HG03442 (cell line): ENCODE measurements around the gene ZNF480.
A peak's percentile ranks its signal among the peaks of the same experiment; 100 is the strongest.
"Not testable (repeated sequence)": the region's sequence is repeated elsewhere in the genome, so short reads cannot be mapped to it uniquely, and the experiment has no call there.

Source experiments
- ATAC-seq: cut with Tn5 transposase; IDR thresholded peaks from one replicate; pipeline ENCODE4 v1.9.1; 2021; ENCODE audit warnings: mild to moderate bottlenecking, moderate library complexity; ENCODE audit not compliant: unreplicated experiment

Gene ZNF480

GRCh38 chr19:52296773-52297600 lies at the start of gene ZNF480:
TSS of gene ZNF480 (plus strand) at chr19:52297169. CDS start at chr19:52300413, 3,244 bp downstream.
- peak; percentile 45 for ATAC-seq

GRCh38 chr19:52248241-52248640 lies 48.7 kb upstream of the ZNF480 start:
- no peak for ATAC-seq

- ATAC-seq: no peak
These were observed 38.5 kb upstream of the ZNF480 start for GRCh38 chr19:52258426-52258825.

- ATAC-seq: not testable (repeated sequence)
These were observed 31.4 kb upstream of the ZNF480 start for GRCh38 chr19:52265556-52265955.

- ATAC-seq: peak; percentile 91
These were observed 27.4 kb upstream of the ZNF480 start, which contains the start of gene ZNF766 for GRCh38 chr19:52269338-52270261. TSS of gene ZNF766 (plus strand) at chr19:52269587. CDS start at chr19:52269614, 27 bp downstream.

- ATAC-seq: peak; percentile 12
These were observed 26.6 kb upstream of the ZNF480 start for GRCh38 chr19:52270266-52270885.

GRCh38 chr19:52273301-52273700 lies 23.7 kb upstream of the ZNF480 start:
- no peak for ATAC-seq

GRCh38 chr19:52274191-52274590 lies 22.8 kb upstream of the ZNF480 start:
- no peak for ATAC-seq

- no peak for ATAC-seq
These were observed 21.0 kb upstream of the ZNF480 start for GRCh38 chr19:52275988-52276387.

GRCh38 chr19:52277471-52277870 lies 19.5 kb upstream of the ZNF480 start:
- no peak for ATAC-seq

GRCh38 chr19:52286256-52286655 lies 10.7 kb upstream of the ZNF480 start:
- ATAC-seq: no peak

- ATAC-seq: no peak
These were observed 5.2 kb upstream of the ZNF480 start for GRCh38 chr19:52291781-52292180.

- ATAC-seq: not testable (repeated sequence)
These were observed 4.0 kb upstream of the ZNF480 start for GRCh38 chr19:52292946-52293345.

GRCh38 chr19:52296400-52296772 lies 583 bp upstream of the ZNF480 start:
- ATAC-seq: peak; percentile 12

- ATAC-seq: no peak
These were observed 814 bp downstream of the ZNF480 start for GRCh38 chr19:52297601-52298364.

- ATAC-seq: no peak
These were observed 10.3 kb downstream of the ZNF480 start for GRCh38 chr19:52307275-52307674.

GRCh38 chr19:52322429-52322828 lies 25.5 kb downstream of the ZNF480 start:
- ATAC-seq: no peak

GRCh38 chr19:52331757-52332156 lies 34.8 kb downstream of the ZNF480 start:
- no peak for ATAC-seq

GRCh38 chr19:52335768-52336116 lies 38.8 kb downstream of the ZNF480 start:
- ATAC-seq: no peak

- ATAC-seq: peak; percentile 53
These were observed 39.3 kb downstream of the ZNF480 start, which contains the start of gene ZNF610 for GRCh38 chr19:52336117-52336790. TSS of gene ZNF610 (plus strand) at chr19:52336243. CDS start at chr19:52349173, 12,930 bp downstream.
